Mucosa of descending colon (tissue), 3 donors: ENCODE data around the gene BCL6B. TPM values are rescaled to one million over a fixed set of nuclear protein-coding genes. Genes with fewer than 3 reads are reported as not detected.
A peak's percentile ranks its signal among the peaks of the same experiment; 100 is the strongest.

Experiments used
- ATAC-seq: fragments of 200-7000 bp; cut with Tn5 transposase; one replicate; pipeline ENCODE4 v1.9.1; 2020; ENCODE audit warnings: mild to moderate bottlenecking, moderate library complexity
- DNase-seq, 3 donors: peaks; one replicate each; pipeline ENCODE4 v3.0.0-alpha.2; 2020
- H3K36me3 ChIP-seq: fragments of 200-600 bp; one replicate; pipeline ENCODE4 v1.8.0; 2021; ENCODE audit warnings: low read depth, mild to moderate bottlenecking
- H3K4me1 ChIP-seq: fragments of 200-600 bp; one replicate; pipeline ENCODE4 v1.8.0; 2021; ENCODE audit warnings: low read depth, mild to moderate bottlenecking
- H3K4me3 ChIP-seq: fragments of 200-600 bp; one replicate; pipeline ENCODE4 v1.8.0; 2021; ENCODE audit warnings: mild to moderate bottlenecking
- H3K9me3 ChIP-seq: fragments of 200-600 bp; one replicate; pipeline ENCODE4 v1.8.0; 2021; ENCODE audit warnings: mild to moderate bottlenecking
- CTCF ChIP-seq: fragments of 200-600 bp; IDR thresholded peaks from one replicate; pipeline ENCODE4 v1.8.0; 2022; ENCODE audit warnings: antibody characterized with exemption, mild to moderate bottlenecking
- intact Hi-C, 2 donors: fragments of 100-400 bp; cut with DNase I in 1 of 2; cut with micrococcal nuclease in 1 of 2; formaldehyde crosslinking; loops; one replicate each; pipeline versions ENCODE4 v1.11.0 to v1.11.1; 2022; cut with DNase I, micrococcal nuclease
- total RNA-seq, 3 donors: library from RNA; stranded (reverse); fragmentation: NEBNext Ultra II Directional in 2 of 3; extraction: Animal tissue kit (Norgen Biotek cat#: 25700) in 2 of 3; gene quantifications; one replicate each; pipeline versions ENCODE4 v1.2.1 to v1.2.4, GENCODE V29; 2021 to 2023
- donor health status: DM: no; HTN: no; CAD: no; lungs with moderate emphysema.
- donor health status: DM: no; HTN: no; CAD: no.
- donor health status: DM: no; HTN: yes; CAD: no.

The BCL6B gene
- total RNA-seq, 3 donors from 2014 or later = 2.5 to 9.2 (median 2.8) TPM

- Histone ChIP-seq H3K9me3 (no peaks in the 10 kb centered on the region), H3K36me3 (no peaks in the 10 kb centered on the region), H3K4me1 (peaks cover 15% of the 10 kb centered on the region), H3K4me3 (peak within 1 kb of the TSS; percentile 35)
- no peak for TF ChIP-seq CTCF
- DNase-seq (peak; percentile 98 to 99 (median 98)), ATAC-seq (peak; percentile 98)
- intact Hi-C loops = no loop called here
Measured at GRCh38 chr17:7035591-7036368, 12.9 kb downstream of the BCL6B start, which contains the start of gene SLC16A13. Gene SLC16A13 (plus strand): TSS chr17:7036015. CDS start chr17:7036383, 368 bp downstream.

- Histone ChIP-seq H3K4me3 (no peak overlapping the region), H3K4me1 (peaks cover 22% of the 10 kb centered on the region), H3K9me3 (no peaks in the 10 kb centered on the region), H3K36me3 (no peaks in the 10 kb centered on the region)
- DNase-seq (no peak), ATAC-seq (no peak)
- no peak for TF ChIP-seq CTCF
- intact Hi-C loops = no loop called here
Measured at GRCh38 chr17:7038025-7038862, 15.4 kb downstream of the BCL6B start.

- intact Hi-C loops = no loop called here
- H3K36me3 ChIP-seq = no peaks in the 10 kb centered on the region
- H3K4me1 ChIP-seq = peaks cover 30% of the 10 kb centered on the region
Measured at GRCh38 chr17:7039832-7040231, 17.0 kb downstream of the BCL6B start.

GRCh38 chr17:7041607-7042500 lies 19.0 kb downstream of the BCL6B start:
- intact Hi-C loops = no loop called here
- Histone ChIP-seq H3K4me1 (peaks cover 30% of the 10 kb centered on the region), H3K36me3 (no peaks in the 10 kb centered on the region), H3K9me3 (no peaks in the 10 kb centered on the region), H3K4me3 (no peak overlapping the region)
- DNase-seq (peak in 2 of 3 donors; percentile 49 to 56), ATAC-seq (no peak)
- no peak for TF ChIP-seq CTCF

More at GRCh38 chr17:7039832-7040231, 17.0 kb downstream of the BCL6B start:
- Histone ChIP-seq H3K4me3 (no peak overlapping the region), H3K9me3 (no peaks in the 10 kb centered on the region)
- no peak for DNase-seq
- no peak for TF ChIP-seq CTCF
- ATAC-seq = no peak
